GM12864 (cell line): ENCODE results near the gene TMEM203.

Experiments
- DNase-seq: peaks from one replicate; pipeline ENCODE4 v3.0.0-alpha.2; 2011; ENCODE audit warnings: low read depth
- H3K4me3 ChIP-seq: 2 replicates; pipeline ENCODE4 v1.5.1; 2011; ENCODE audit warnings: mild to moderate bottlenecking, low read depth, low read length, control low read depth
- TF ChIP-seq, protein P1 (sequence below): IDR thresholded peaks from 2 replicates; pipeline ENCODE4 v1.5.1; 2011; ENCODE audit warnings: low read depth, mild to moderate bottlenecking, moderate library complexity, low read length, control low read depth, inconsistent platforms; ENCODE audit errors: missing control alignments

The TMEM203 gene

GRCh38 chr9:137211532-137211931 lies 6.1 kb upstream of the TMEM203 start:
- TF ChIP-seq, protein P1, sequence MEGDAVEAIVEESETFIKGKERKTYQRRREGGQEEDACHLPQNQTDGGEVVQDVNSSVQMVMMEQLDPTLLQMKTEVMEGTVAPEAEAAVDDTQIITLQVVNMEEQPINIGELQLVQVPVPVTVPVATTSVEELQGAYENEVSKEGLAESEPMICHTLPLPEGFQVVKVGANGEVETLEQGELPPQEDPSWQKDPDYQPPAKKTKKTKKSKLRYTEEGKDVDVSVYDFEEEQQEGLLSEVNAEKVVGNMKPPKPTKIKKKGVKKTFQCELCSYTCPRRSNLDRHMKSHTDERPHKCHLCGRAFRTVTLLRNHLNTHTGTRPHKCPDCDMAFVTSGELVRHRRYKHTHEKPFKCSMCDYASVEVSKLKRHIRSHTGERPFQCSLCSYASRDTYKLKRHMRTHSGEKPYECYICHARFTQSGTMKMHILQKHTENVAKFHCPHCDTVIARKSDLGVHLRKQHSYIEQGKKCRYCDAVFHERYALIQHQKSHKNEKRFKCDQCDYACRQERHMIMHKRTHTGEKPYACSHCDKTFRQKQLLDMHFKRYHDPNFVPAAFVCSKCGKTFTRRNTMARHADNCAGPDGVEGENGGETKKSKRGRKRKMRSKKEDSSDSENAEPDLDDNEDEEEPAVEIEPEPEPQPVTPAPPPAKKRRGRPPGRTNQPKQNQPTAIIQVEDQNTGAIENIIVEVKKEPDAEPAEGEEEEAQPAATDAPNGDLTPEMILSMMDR = no peak
- H3K4me3 ChIP-seq = no peak overlapping the region
- DNase-seq = no peak

DNA sequence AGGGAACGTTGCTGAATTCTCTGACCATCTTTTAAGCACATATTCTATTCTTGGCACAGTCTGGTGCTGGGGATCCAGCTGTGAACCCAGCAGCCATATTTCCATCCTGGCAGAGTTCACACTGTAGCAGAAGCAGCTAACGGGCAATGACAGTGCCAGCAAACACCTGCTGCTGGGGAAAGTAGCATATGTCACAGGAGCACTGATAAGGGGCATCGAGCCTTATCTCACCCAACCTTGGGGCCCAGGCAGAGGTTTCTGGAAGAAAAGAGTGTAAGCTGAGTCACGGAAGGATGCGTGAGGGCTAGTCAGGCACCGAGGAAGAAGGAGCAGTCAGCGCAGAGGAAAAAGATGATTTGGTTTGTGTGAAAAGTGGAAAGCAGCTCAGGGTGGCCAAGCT lies 1.2 kb upstream of the TMEM203 start:
- TF ChIP-seq, protein P1 = no peak
- DNase-seq = no peak
- peak overlapping the region; percentile 93 for H3K4me3 ChIP-seq

DNA sequence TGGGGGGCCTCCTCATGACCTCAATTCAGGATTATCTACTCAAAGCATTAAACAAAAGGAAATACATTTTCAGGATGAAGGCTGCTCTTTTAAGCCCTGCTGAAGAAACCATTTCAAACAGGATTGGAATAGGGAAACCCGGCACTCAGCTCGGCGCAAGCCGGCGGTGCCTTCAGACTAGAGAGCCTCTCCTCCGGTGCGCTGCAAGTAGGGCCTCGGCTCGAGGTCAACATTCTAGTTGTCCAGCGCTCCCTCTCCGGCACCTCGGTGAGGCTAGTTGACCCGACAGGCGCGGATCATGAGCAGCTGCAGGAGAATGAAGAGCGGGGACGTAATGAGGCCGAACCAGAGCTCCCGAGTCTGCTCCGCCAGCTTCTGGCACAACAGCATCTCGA lies 720 bp downstream of the TMEM203 start:
- no peak for DNase-seq
- H3K4me3 ChIP-seq = peak overlapping the region; percentile 93
- TF ChIP-seq, protein P1 = no peak

DNA sequence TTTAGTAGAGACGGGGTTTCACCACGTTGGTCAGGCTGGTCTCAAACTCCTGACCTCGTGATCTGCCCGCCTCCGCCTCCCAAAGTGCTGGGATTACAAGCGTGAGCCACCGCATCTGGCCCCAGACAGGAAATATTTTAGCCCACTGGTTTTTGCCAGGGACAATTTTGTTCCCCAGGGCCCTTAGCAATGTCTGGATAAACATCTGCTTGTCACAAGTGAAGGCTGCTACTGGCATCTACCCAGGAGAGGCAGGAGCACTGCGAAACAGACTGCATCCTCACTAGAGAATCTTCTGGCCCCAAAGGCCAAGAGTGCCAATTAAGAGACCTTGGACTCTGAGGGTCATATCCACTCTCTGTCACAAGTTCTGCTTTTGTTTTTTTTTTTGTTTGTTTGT lies 2.5 kb downstream of the TMEM203 start:
- TF ChIP-seq, protein P1 = no peak
- DNase-seq = no peak
- H3K4me3 ChIP-seq = no peak overlapping the region

GRCh38 chr9:137201205-137201868 lies 4.1 kb downstream of the TMEM203 start:
- peak overlapping the region; percentile 67 for H3K4me3 ChIP-seq
- TF ChIP-seq, protein P1 = no peak
- DNase-seq = no peak

DNA sequence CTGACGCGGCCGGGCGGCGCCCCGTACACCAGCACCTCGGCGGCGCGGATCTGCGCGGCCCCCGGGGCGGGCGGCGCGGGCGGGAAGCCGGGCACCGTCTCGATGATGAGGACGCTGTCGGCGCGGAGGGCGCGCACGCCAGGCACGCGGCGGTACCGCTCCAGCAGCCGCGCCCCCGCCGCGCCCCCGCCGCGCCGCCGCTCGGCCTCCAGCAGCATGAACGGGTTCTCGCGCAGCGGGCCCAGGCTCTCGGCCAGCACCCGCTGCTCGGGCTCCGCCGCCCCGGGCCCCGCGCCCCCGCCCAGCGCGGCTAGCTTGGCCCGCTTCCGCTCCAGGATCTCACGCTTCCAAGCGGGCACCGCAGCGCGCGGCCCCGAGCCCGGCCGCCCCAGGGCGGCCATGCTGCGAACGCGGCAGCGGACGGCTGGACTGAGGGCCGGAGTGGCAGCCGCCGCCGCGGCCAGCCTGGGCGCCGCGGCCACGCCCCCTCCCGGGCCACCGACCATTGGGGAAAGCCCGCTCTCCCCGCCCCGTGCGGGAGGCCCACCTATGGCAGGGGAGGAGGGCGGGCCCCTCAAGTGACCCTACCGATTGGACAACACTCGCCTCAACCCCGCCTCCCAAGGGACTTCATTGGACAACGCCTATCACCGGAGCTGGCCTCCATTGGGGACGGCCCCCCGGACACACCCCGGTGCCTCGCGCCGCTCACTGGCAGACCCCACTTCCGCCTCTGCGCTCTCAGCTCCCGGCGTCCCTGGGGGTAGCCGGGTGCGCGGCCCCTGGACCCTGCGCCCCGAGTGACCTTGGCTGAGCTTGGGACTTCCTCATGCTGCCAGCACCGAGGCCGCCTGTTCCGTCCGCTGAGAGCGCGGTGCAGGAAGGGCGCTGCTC lies 4.9 kb downstream of the TMEM203 start, which contains the start of gene TPRN:
TSS of gene TPRN (minus strand) at position 431 of the 894 bp plus-strand sequence. CDS start at position 401, 30 bp downstream.
- TF ChIP-seq, protein P1 = no peak
- peak within 1 kb of the TSS; percentile 67 for H3K4me3 ChIP-seq
- DNase-seq = peak; percentile 98
